ENCODE results near the gene SERPINE1. TPM values are rescaled to one million over a fixed set of nuclear protein-coding genes. Genes with fewer than 3 reads are reported as not detected.

The SERPINE1 gene
- total and polyA plus RNA-seq, 2 of the 13 experiments (the other 11 are each of a cell fraction or from before 2014, with no cell fraction given): 21.2 to 1,576 TPM

GRCh38 chr7:101138213-101138870 lies 11.4 kb downstream of the SERPINE1 start (continued):
- TF ChIP-seq ZBTB10 (CRISPR knock-in tag; IDR thresholded peaks at IDR 0.05; ENCODE audit: borderline replicate concordance) (peak; percentile 79; the same call in 1 of the 2 replicates), ZKSCAN1 (IDR thresholded peaks at IDR 0.05; ENCODE audit: low read length) (no peak), ZNF782 (CRISPR knock-in tag; IDR thresholded peaks at IDR 0.05; ENCODE audit: borderline replicate concordance) (no peak), ZFP1 (CRISPR knock-in tag; IDR thresholded peaks at IDR 0.05) (peak; percentile 63; the same call in 1 of the 2 replicates), RARA (CRISPR knock-in tag; IDR thresholded peaks at IDR 0.05) (peak; percentile 65), UBTF (CRISPR knock-in tag; IDR thresholded peaks at IDR 0.05) (no peak), SPEN (CRISPR knock-in tag; IDR thresholded peaks at IDR 0.05; ENCODE audit: low read depth) (peak; percentile 15; the same call in 1 of the 2 replicates), CTCF (CRISPR knock-in tag; IDR thresholded peaks at IDR 0.05) (peak; percentile 71), BRCA1 (CRISPR knock-in tag; IDR thresholded peaks at IDR 0.05) (peak; percentile 22; the same call in 1 of the 2 replicates), LCORL (IDR thresholded peaks at IDR 0.05) (peak; percentile 40; the same call in 1 of the 2 replicates), LCORL (CRISPR knock-in tag; IDR thresholded peaks at IDR 0.05) (peak; percentile 38; the same call in 1 of the 2 replicates), BCL3 (CRISPR knock-in tag; IDR thresholded peaks at IDR 0.05) (no peak), ATF1 (CRISPR knock-in tag; IDR thresholded peaks at IDR 0.05) (0 out of 2 replicates have a peak, but pooled peaks have one; percentile 33), ZFP37 (CRISPR knock-in tag; IDR thresholded peaks at IDR 0.05; ENCODE audit: borderline replicate concordance) (0 out of 2 replicates have a peak, but pooled peaks have one; percentile 27), FOXJ3 (CRISPR knock-in tag; IDR thresholded peaks at IDR 0.05; ENCODE audit: borderline replicate concordance) (no peak), RXRA (CRISPR knock-in tag; IDR thresholded peaks at IDR 0.05) (peak; percentile 48; the same call in 1 of the 2 replicates), RFX1 (IDR thresholded peaks at IDR 0.05) (no peak), KDM2A (CRISPR knock-in tag; IDR thresholded peaks at IDR 0.05; ENCODE audit: borderline replicate concordance, low read depth) (peak; percentile 50; the same call in 1 of the 2 replicates), CENPBD1 (CRISPR knock-in tag; IDR thresholded peaks at IDR 0.05; ENCODE audit: borderline replicate concordance, low read depth) (peak; percentile 67; the same call in 1 of the 2 replicates)

Data from HepG2 (cell line).